IMR-90 (cell line): ENCODE results near the gene MRGPRE. TPM values are rescaled to one million over a fixed set of nuclear protein-coding genes. Genes with fewer than 3 reads are reported as not detected.

ENCODE experiments used
- ATAC-seq: fragments of 200-7000 bp; cut with Tn5 transposase; 2 replicates; pipeline ENCODE4 v1.9.1; 2020; ENCODE audit warnings: low read depth, mild to moderate bottlenecking, moderate library complexity
- BruUV-seq: library from RNA; stranded (reverse); fragments of 400-500 nt; replicated peaks from 2 replicates; lab custom pipeline; 2021; lab: Mats Ljungman, UMichigan
- CTCF ChIA-PET: fragments of 300-600 bp; formaldehyde crosslinking; extraction: SDS; loops from one replicate; lab custom pipeline; 2021; ENCODE audit warnings: antibody characterized with exemption; lab: Yijun Ruan, JAX
- POLR2A ChIA-PET: fragments of 300-600 bp; sonication (Branson Sonifier 250); formaldehyde crosslinking; loops from one replicate; lab custom pipeline; 2022; ENCODE audit warnings: antibody characterized with exemption; ENCODE audit not compliant: unreplicated experiment; lab: Charles Lee
- DNase-seq: peaks from one replicate; pipeline ENCODE4 v3.0.0; 2013
- H2AFZ ChIP-seq: replicated peaks from 2 replicates; pipeline ENCODE3; 2013; ENCODE audit warnings: low read length, mild to moderate bottlenecking; ENCODE audit not compliant: poor library complexity
- H2AK5ac ChIP-seq: 2 replicates; pipeline ENCODE4 v1.6.1; 2013; ENCODE audit warnings: low read depth, low read length, inconsistent platforms
- H2AK9ac ChIP-seq: replicated peaks from 2 replicates; pipeline ENCODE3; 2013; ENCODE audit warnings: mild to moderate bottlenecking, low read depth, low read length, moderate library complexity; ENCODE audit not compliant: poor library complexity
- H2BK120ac ChIP-seq: 2 replicates; pipeline ENCODE4 v1.6.1; 2013; ENCODE audit warnings: low read depth, low read length, inconsistent platforms
- H2BK15ac ChIP-seq: 3 replicates; pipeline ENCODE4 v1.6.1; 2013; ENCODE audit warnings: low read depth, low read length, inconsistent platforms
- H2BK20ac ChIP-seq: 2 replicates; pipeline ENCODE4 v1.6.1; 2013; ENCODE audit warnings: low read depth, mild to moderate bottlenecking, inconsistent platforms, low read length, moderate library complexity
- H2BK5ac ChIP-seq: 2 replicates; pipeline ENCODE4 v1.6.1; 2013; ENCODE audit warnings: mild to moderate bottlenecking, low read depth, low read length, inconsistent platforms; ENCODE audit not compliant: poor library complexity, severe bottlenecking
- H3K14ac ChIP-seq: replicated peaks from 2 replicates; pipeline ENCODE4 v1.6.1; 2013; ENCODE audit warnings: low read depth, low read length, inconsistent platforms
- H3K18ac ChIP-seq: 2 replicates; pipeline ENCODE4 v1.6.1; 2013; ENCODE audit warnings: low read depth, low read length, control low read depth
- H3K23ac ChIP-seq: 2 replicates; pipeline ENCODE4 v1.6.1; 2013; ENCODE audit warnings: low read depth, low read length, inconsistent platforms
- H3K27ac ChIP-seq: 2 replicates; pipeline ENCODE4 v1.5.1; 2013; ENCODE audit warnings: mild to moderate bottlenecking, control low read depth, low read length; ENCODE audit not compliant: insufficient read depth
- H3K27me3 ChIP-seq: 2 replicates; pipeline ENCODE4 v1.6.1; 2013; ENCODE audit warnings: low read length; ENCODE audit not compliant: control insufficient read depth, insufficient read depth
- H3K36me3 ChIP-seq: 2 replicates; pipeline ENCODE4 v1.6.1; 2013; ENCODE audit warnings: low read length, mixed read lengths; ENCODE audit not compliant: control insufficient read depth, insufficient read depth
- H3K4ac ChIP-seq: 2 replicates; pipeline ENCODE4 v1.6.1; 2013; ENCODE audit warnings: low read depth, low read length, inconsistent platforms
- H3K4me1 ChIP-seq: 2 replicates; pipeline ENCODE4 v1.6.1; 2013; ENCODE audit warnings: low read length, mixed read lengths; ENCODE audit not compliant: control insufficient read depth, insufficient read depth
- H3K4me2 ChIP-seq: 2 replicates; pipeline ENCODE4 v1.6.1; 2013; ENCODE audit warnings: low read depth, mild to moderate bottlenecking, control low read depth, low read length, moderate library complexity
- H3K4me3 ChIP-seq: 2 replicates; pipeline ENCODE4 v1.5.1; 2013; ENCODE audit warnings: low read depth, mild to moderate bottlenecking, control low read depth, low read length, moderate library complexity; ENCODE audit not compliant: insufficient read depth
- H3K56ac ChIP-seq: 2 replicates; pipeline ENCODE4 v1.6.1; 2013; ENCODE audit warnings: low read length, inconsistent platforms; ENCODE audit not compliant: insufficient read depth; ENCODE audit errors: extremely low read depth
- H3K79me1 ChIP-seq, 2 experiments: 2 replicates each; pipeline ENCODE4 v1.6.1; 2013; ENCODE audit warnings: low read length in 2 of 2, inconsistent platforms in 1 of 2, low read depth in 1 of 2
- H3K9ac ChIP-seq: 2 replicates; pipeline ENCODE4 v1.6.1; 2013; ENCODE audit warnings: low read depth, low read length, control low read depth
- H3K9me1 ChIP-seq: 2 replicates; pipeline ENCODE4 v1.6.1; 2013; ENCODE audit warnings: low read length, inconsistent platforms; ENCODE audit not compliant: insufficient read depth
- H3K9me3 ChIP-seq: 2 replicates; pipeline ENCODE4 v1.6.1; 2013; ENCODE audit warnings: low read length; ENCODE audit not compliant: control insufficient read depth, insufficient read depth
- H4K20me1 ChIP-seq: 2 replicates; pipeline ENCODE4 v1.6.1; 2013; ENCODE audit warnings: low read length, inconsistent platforms; ENCODE audit not compliant: insufficient read depth
- H4K5ac ChIP-seq: 2 replicates; pipeline ENCODE4 v1.6.1; 2013; ENCODE audit warnings: mild to moderate bottlenecking, low read depth, low read length, control low read depth
- H4K8ac ChIP-seq, 2 experiments: 2 replicates each; pipeline ENCODE4 v1.6.1; 2013; ENCODE audit warnings: low read depth in 2 of 2, low read length in 2 of 2, control low read depth in 1 of 2, inconsistent platforms in 1 of 2
- H4K91ac ChIP-seq: 2 replicates; pipeline ENCODE4 v1.6.1; 2013; ENCODE audit warnings: low read depth, low read length, inconsistent platforms; ENCODE audit not compliant: insufficient read depth
- RCOR1 ChIP-seq: IDR thresholded peaks from 2 replicates; pipeline ENCODE4 v1.6.1; 2012; ENCODE audit warnings: mild to moderate bottlenecking, low read length, improper control_type of control experiment; ENCODE audit not compliant: insufficient replicate concordance
- WGBS, 2 experiments: methylation state at CpG; one replicate each; pipeline versions ENCODE4 v1.1.5 to v1.1.7; 2013; ENCODE audit warnings: missing lambda C conversion rate in 2 of 2; ENCODE audit not compliant: insufficient read length in 1 of 2; ENCODE audit errors: extremely low coverage in 2 of 2; 5-methylcytosine and 5-hydroxymethylcytosine counted together
- dilution Hi-C: fragments of 300-500 bp; cut with HindIII; formaldehyde crosslinking; loops from one replicate; pipeline ENCODE4 v1.14.3; 2018; ENCODE audit warnings: low sequenced_read_pairs; ENCODE audit not compliant: unreplicated experiment
- in situ Hi-C: fragments of 300-500 bp; cut with MboI; formaldehyde crosslinking; loops from 3 replicates; pipeline ENCODE4 v1.14.3; 2019; ENCODE audit warnings: low sequenced_read_pairs, inconsistent platforms, mixed read lengths
- intact Hi-C: fragments of 100-400 bp; cut with micrococcal nuclease; formaldehyde crosslinking; loops from 2 replicates; pipeline ENCODE4 v1.10.0; 2022
- polyA plus RNA-seq, 3 experiments: library from polyadenylated mRNA; depleted of rRNA; stranded (reverse); fragments of >200 nt; gene quantifications; 2 replicates each; pipeline ENCODE4 v1.2.3, GENCODE V29; 2012; ENCODE audit warnings: low replicate concordance in 1 of 3
- total RNA-seq: library from RNA; depleted of rRNA; stranded (reverse); fragments of >200 nt; gene quantifications from 2 replicates; pipeline ENCODE4 v1.2.3, GENCODE V29; 2012

MRGPRE gene
- total and polyA plus RNA-seq, 2 of the 4 experiments (the other 2 are of a cell fraction): not detected

DNA sequence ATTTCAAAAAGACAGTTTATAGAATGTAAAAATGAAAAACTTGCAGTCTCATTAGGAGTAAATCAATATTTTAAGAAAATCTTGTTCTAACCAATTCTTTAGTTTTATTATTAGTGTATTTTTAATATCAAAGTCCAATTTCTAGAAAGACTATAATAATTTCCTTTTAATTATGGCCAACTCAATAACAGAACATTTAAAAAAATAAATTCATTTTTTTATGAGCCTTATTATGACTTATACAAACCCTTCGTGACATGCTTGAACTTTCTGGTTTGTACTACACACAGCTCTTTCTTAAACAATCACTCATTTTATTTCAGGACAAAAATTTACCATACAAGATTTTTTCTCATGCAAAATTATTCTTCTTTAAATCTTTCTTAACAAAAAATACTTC lies 11.7 kb upstream of the MRGPRE start:
- Histone ChIP-seq H4K5ac (no peak overlapping the region), H4K20me1 (no peaks in the 10 kb centered on the region), H3K27me3 (peaks cover 10% of the 10 kb centered on the region), H3K14ac (no peak overlapping the region), H3K4ac (no peak overlapping the region), H3K18ac (no peak overlapping the region), H3K4me2 (no peak overlapping the region), H4K91ac (no peak overlapping the region), H2AK9ac (no peak overlapping the region), H2BK5ac (no peak overlapping the region), H3K9ac (no peak overlapping the region), H3K9me1 (no peaks in the 10 kb centered on the region), H2BK15ac (no peak overlapping the region), H3K4me3 (no peak overlapping the region), H3K27ac (no peak overlapping the region), H3K56ac (no peak overlapping the region), H3K4me1 (no peaks in the 10 kb centered on the region), H3K79me1 (no peaks in the 10 kb centered on the region), H3K23ac (no peak overlapping the region), H2BK20ac (no peak overlapping the region), H4K8ac (no peak overlapping the region), H2AK5ac (no peak overlapping the region), H2BK120ac (no peak overlapping the region), H3K36me3 (no peaks in the 10 kb centered on the region), H2AFZ (no peak overlapping the region), H3K9me3 (peaks cover 3% of the 10 kb centered on the region; the same call in 1 of the 2 replicates)
- no peak for DNase-seq
- in situ Hi-C loops (no loop called here), intact Hi-C loops (no loop called here), dilution Hi-C loops (no loop called here)
- POLR2A ChIA-PET: interaction anchor here (0.7 kb wide), 1 partner anchor 13 kb away, joined by 3 read pairs; no protein-coding TSS in a partner anchor
- 14% methylated on average over 1 of the region's 1 CpG; no CpG with 5 or more reads in 1 of the 2 experiments for WGBS, 2 experiments
- BruUV-seq: no TSS peak
- CTCF ChIA-PET: interaction anchor here (0.8 kb wide), 1 partner anchor 28 kb away, joined by 4 read pairs; no protein-coding TSS in a partner anchor
- no peak for ATAC-seq
- no peak for TF ChIP-seq RCOR1
